H9 (cell line): ENCODE results near the gene F7. TPM values are rescaled to one million over a fixed set of nuclear protein-coding genes. Genes with fewer than 3 reads are reported as not detected.

Experiments used
- DNase-seq: peaks from one replicate; pipeline ENCODE4 v3.0.0-alpha.2; 2017
- H2AFZ ChIP-seq: one replicate; pipeline ENCODE4 v1.6.1; 2013; ENCODE audit warnings: mild to moderate bottlenecking, low read length, control low read depth, moderate library complexity
- H2AK5ac ChIP-seq: 2 replicates; pipeline ENCODE4 v1.6.1; 2013; ENCODE audit warnings: low read length, control low read depth, mixed read lengths; ENCODE audit not compliant: insufficient read length
- H2BK120ac ChIP-seq: one replicate; pipeline ENCODE4 v1.6.1; 2013; ENCODE audit warnings: low read depth, mild to moderate bottlenecking, low read length, control low read depth, inconsistent platforms; ENCODE audit not compliant: poor library complexity, severe bottlenecking
- H2BK12ac ChIP-seq: 2 replicates; pipeline ENCODE4 v1.6.1; 2013; ENCODE audit warnings: low read length, control low read depth, mixed read lengths, low read depth; ENCODE audit not compliant: insufficient read length
- H2BK15ac ChIP-seq: 2 replicates; pipeline ENCODE4 v1.6.1; 2013; ENCODE audit warnings: low read depth, low read length, control low read depth
- H2BK20ac ChIP-seq: one replicate; pipeline ENCODE4 v1.6.1; 2013; ENCODE audit warnings: low read depth, mild to moderate bottlenecking, low read length, control low read depth, inconsistent platforms; ENCODE audit not compliant: poor library complexity, severe bottlenecking
- H2BK5ac ChIP-seq: 2 replicates; pipeline ENCODE4 v1.6.1; 2013; ENCODE audit warnings: low read length, control low read depth, mixed read lengths; ENCODE audit not compliant: insufficient read length
- H3K14ac ChIP-seq: 2 replicates; pipeline ENCODE4 v1.6.1; 2013; ENCODE audit warnings: low read length, control low read depth; ENCODE audit not compliant: insufficient read depth
- H3K18ac ChIP-seq: 2 replicates; pipeline ENCODE4 v1.6.1; 2013; ENCODE audit warnings: low read depth, mild to moderate bottlenecking, mixed read lengths, low read length, control low read depth; ENCODE audit not compliant: insufficient read length
- H3K23ac ChIP-seq: 2 replicates; pipeline ENCODE4 v1.6.1; 2013; ENCODE audit warnings: low read length, control low read depth, mixed read lengths, low read depth; ENCODE audit not compliant: insufficient read length
- H3K23me2 ChIP-seq: 2 replicates; pipeline ENCODE4 v1.6.1; 2013; ENCODE audit warnings: low read depth, mild to moderate bottlenecking, mixed read lengths, low read length, control low read depth; ENCODE audit not compliant: insufficient read length, poor library complexity, severe bottlenecking
- H3K27ac ChIP-seq: 2 replicates; pipeline ENCODE4 v1.5.1; 2013; ENCODE audit warnings: low read length, control low read depth, mixed read lengths, low read depth; ENCODE audit not compliant: insufficient read length
- H3K27me3 ChIP-seq: 2 replicates; pipeline ENCODE4 v1.6.1; 2013; ENCODE audit warnings: low read length, control low read depth, inconsistent platforms; ENCODE audit not compliant: insufficient read depth
- H3K4ac ChIP-seq: 2 replicates; pipeline ENCODE4 v1.6.1; 2013; ENCODE audit warnings: low read depth, mild to moderate bottlenecking, control low read depth, inconsistent platforms, low read length, moderate library complexity
- H3K4me1 ChIP-seq: 2 replicates; pipeline ENCODE4 v1.6.1; 2013; ENCODE audit warnings: low read length, control low read depth, inconsistent platforms; ENCODE audit not compliant: insufficient read depth
- H3K4me2 ChIP-seq: 2 replicates; pipeline ENCODE4 v1.6.1; 2013; ENCODE audit warnings: low read length, control low read depth, mixed read lengths; ENCODE audit not compliant: insufficient read length, insufficient read depth
- H3K56ac ChIP-seq: 2 replicates; pipeline ENCODE4 v1.6.1; 2013; ENCODE audit warnings: low read depth, mild to moderate bottlenecking, mixed read lengths, low read length, control low read depth; ENCODE audit not compliant: insufficient read length
- H3K79me1 ChIP-seq: 2 replicates; pipeline ENCODE4 v1.6.1; 2013; ENCODE audit warnings: low read depth, mild to moderate bottlenecking, moderate library complexity, low read length, control low read depth, inconsistent platforms; ENCODE audit not compliant: insufficient read depth, poor library complexity, severe bottlenecking
- H3K79me2 ChIP-seq: 2 replicates; pipeline ENCODE4 v1.6.1; 2013; ENCODE audit warnings: low read length, control low read depth, inconsistent platforms; ENCODE audit not compliant: insufficient read depth
- H3K9ac ChIP-seq: 2 replicates; pipeline ENCODE4 v1.6.1; 2013; ENCODE audit warnings: low read length, control low read depth, mixed read lengths; ENCODE audit not compliant: insufficient read length; ENCODE audit errors: extremely low read depth
- H3K9me3 ChIP-seq: one replicate; pipeline ENCODE4 v1.6.1; 2013; ENCODE audit warnings: low read depth, low read length, inconsistent platforms; ENCODE audit not compliant: control insufficient read depth
- H3T11ph ChIP-seq: one replicate; pipeline ENCODE4 v1.6.1; 2013; ENCODE audit warnings: mild to moderate bottlenecking, low read length, control low read depth, inconsistent platforms
- H4K20me1 ChIP-seq: one replicate; pipeline ENCODE4 v1.6.1; 2013; ENCODE audit not compliant: control insufficient read depth, insufficient read length, insufficient read depth
- H4K5ac ChIP-seq: 2 replicates; pipeline ENCODE4 v1.6.1; 2013; ENCODE audit warnings: low read depth, mild to moderate bottlenecking, mixed read lengths, low read length, control low read depth; ENCODE audit not compliant: insufficient read length
- H4K8ac ChIP-seq: replicated peaks from 2 replicates; pipeline ENCODE4 v1.6.1; 2013; ENCODE audit warnings: low read length, control low read depth, mixed read lengths, low read depth; ENCODE audit not compliant: insufficient read length
- H4K91ac ChIP-seq: 2 replicates; pipeline ENCODE4 v1.6.1; 2013; ENCODE audit warnings: low read depth, mild to moderate bottlenecking, moderate library complexity, mixed read lengths, low read length, control low read depth; ENCODE audit not compliant: insufficient read length
- H3K27ac Mint-ChIP-seq, 3 experiments: 2 replicates in 2 of 3; 3 replicates in 1 of 3; pipeline ENCODE4 v1.8.0; 2020 to 2021; ENCODE audit warnings: mixed read lengths in 3 of 3, mild to moderate bottlenecking in 1 of 3, moderate library complexity in 1 of 3
- H3K27me3 Mint-ChIP-seq: 2 replicates; pipeline ENCODE4 v1.8.0; 2021; ENCODE audit warnings: low read depth, mild to moderate bottlenecking, moderate library complexity, mixed read lengths
- H3K36me3 Mint-ChIP-seq, 3 experiments: 2 replicates in 2 of 3; 3 replicates in 1 of 3; pipeline ENCODE4 v1.8.0; 2020 to 2021; ENCODE audit warnings: low read depth in 3 of 3, mixed read lengths in 3 of 3; ENCODE audit not compliant: insufficient read depth in 1 of 3
- H3K4me1 Mint-ChIP-seq, 2 experiments: 2 replicates each; pipeline ENCODE4 v1.8.0; 2020; ENCODE audit warnings: mixed read lengths in 2 of 2
- H3K4me3 Mint-ChIP-seq, 2 experiments: 2 replicates in 1 of 2; 3 replicates in 1 of 2; pipeline ENCODE4 v1.8.0; 2020 to 2021; ENCODE audit warnings: mild to moderate bottlenecking in 2 of 2, mixed read lengths in 2 of 2, moderate library complexity in 1 of 2
- H3K9me3 Mint-ChIP-seq, 2 experiments: 2 replicates in 1 of 2; 3 replicates in 1 of 2; pipeline ENCODE4 v1.8.0; 2020; ENCODE audit warnings: mild to moderate bottlenecking in 2 of 2, mixed read lengths in 2 of 2, moderate library complexity in 1 of 2
- CTCF ChIP-seq: fragments of 200-600 bp; sonication (generic); conservative IDR thresholded peaks from 3 replicates; pipeline ENCODE4 v1.8.0; 2021; ENCODE audit warnings: antibody characterized with exemption, mild to moderate bottlenecking
- WGBS: extraction: QIAGEN DNeasy Blood & Tissue Kit; methylation state at CpG from one replicate; pipeline ENCODE4 v1.1.7; 2013; ENCODE audit warnings: missing lambda C conversion rate, low lambda C conversion rate, mixed read lengths; ENCODE audit not compliant: insufficient read length; ENCODE audit errors: extremely low coverage; 5-methylcytosine and 5-hydroxymethylcytosine counted together
- total RNA-seq: library from RNA; stranded (reverse); gene quantifications from 2 replicates; pipeline ENCODE4 v1.2.1, GENCODE V29; 2021

The F7 gene
- total RNA-seq, 1 experiment from 2014 or later, result 0.81 TPM

GRCh38 chr13:113151745-113152690 lies 46.4 kb downstream of the F7 start:
- no peak overlapping the region for H4K91ac ChIP-seq
- no peak overlapping the region for H3T11ph ChIP-seq
- no peaks in the 10 kb centered on the region for H4K20me1 ChIP-seq
- H4K5ac ChIP-seq, result no peak overlapping the region
- Mint-ChIP-seq H3K4me3 (peak overlapping the region; percentile 31 to 78; a peak in 4 of 5 replicates), H3K27me3 (peaks cover 31% of the 10 kb centered on the region), H3K9me3 (peaks cover 0 to 4% of the 10 kb centered on the region in 2 experiments; a peak in 3 of 5 replicates), H3K4me1 (peaks cover 24 to 27% of the 10 kb centered on the region in 2 experiments), H3K36me3 (peaks cover 0 to 4% (median 0%) of the 10 kb centered on the region in 3 experiments; a peak in 3 of 7 replicates), H3K27ac (no peak overlapping the region)
- no peak overlapping the region for H3K4ac ChIP-seq
- no peak overlapping the region for H2AK5ac ChIP-seq
- H2BK15ac ChIP-seq, result no peak overlapping the region
- no peaks in the 10 kb centered on the region; the same call in 1 of the 2 replicates for H3K27me3 ChIP-seq
- no peak overlapping the region for H3K18ac ChIP-seq
- H2AFZ ChIP-seq, result no peak overlapping the region
- H3K27ac ChIP-seq, result no peak overlapping the region
- no peak overlapping the region for H3K56ac ChIP-seq
- no peak overlapping the region for H3K23ac ChIP-seq
- peak; percentile 28 for DNase-seq
- no peaks in the 10 kb centered on the region for H3K79me2 ChIP-seq
- H2BK12ac ChIP-seq, result no peak overlapping the region
- peaks cover 12% of the 10 kb centered on the region for H3K23me2 ChIP-seq
- no peak overlapping the region for H2BK5ac ChIP-seq
- no peaks in the 10 kb centered on the region for H3K4me1 ChIP-seq
- WGBS, result no CpG with 5 or more reads among the region's 28 CpGs
- TF ChIP-seq CTCF, result no peak
- H3K14ac ChIP-seq, result no peak overlapping the region
- H4K8ac ChIP-seq, result no peak overlapping the region
- H3K79me1 ChIP-seq, result no peaks in the 10 kb centered on the region
- H2BK20ac ChIP-seq, result no peak overlapping the region
- no peak overlapping the region for H2BK120ac ChIP-seq
- H3K4me2 ChIP-seq, result peak overlapping the region; percentile 45
- H3K9me3 ChIP-seq, result no peaks in the 10 kb centered on the region
- no peak overlapping the region for H3K9ac ChIP-seq
